Epithelial cell of proximal tubule (primary cell): ENCODE measurements around the gene GNB1. TPM values are rescaled to one million over a fixed set of nuclear protein-coding genes. Genes with fewer than 3 reads are reported as not detected.
"Not testable (repeated sequence)": the region's sequence is repeated elsewhere in the genome, so short reads cannot be mapped to it uniquely, and the experiment has no call there.

Source experiments
- DNase-seq: peaks from one replicate; pipeline ENCODE4 v3.0.0-alpha.2; 2011; ENCODE audit warnings: low read depth
- H3K4me3 ChIP-seq: 2 replicates; pipeline ENCODE4 v1.5.1; 2011; ENCODE audit warnings: low read depth, mild to moderate bottlenecking, low read length
- CTCF ChIP-seq: conservative IDR thresholded peaks from 2 replicates; pipeline ENCODE4 v1.5.1; 2012; ENCODE audit warnings: low read depth, mild to moderate bottlenecking, low read length
- total RNA-seq: library from RNA; depleted of rRNA; stranded (reverse); fragments of >200 nt; gene quantifications from 2 replicates; pipeline ENCODE4 v1.2.3, GENCODE V29; 2015

Gene GNB1
- total RNA-seq, 1 donor from 2014 or later: 200 TPM

GRCh38 chr1:1752636-1753606 is 138.0 kb downstream of the GNB1 start:
- TF ChIP-seq CTCF: no peak
- H3K4me3 ChIP-seq: no peak overlapping the region
- DNase-seq: no peak

- DNase-seq: no peak
- no peak overlapping the region for H3K4me3 ChIP-seq
- no peak for TF ChIP-seq CTCF
Observed at GRCh38 chr1:1752190-1752589, 138.7 kb downstream of the GNB1 start.

- not testable (repeated sequence) for H3K4me3 ChIP-seq, DNase-seq
Observed at GRCh38 chr1:1749941-1750340, 140.9 kb downstream of the GNB1 start.

- no peak overlapping the region for H3K4me3 ChIP-seq
- TF ChIP-seq CTCF: no peak
- DNase-seq: no peak
Observed at GRCh38 chr1:1748686-1749321, 142.1 kb downstream of the GNB1 start.

- peak overlapping the region; percentile 55 for H3K4me3 ChIP-seq
- DNase-seq: not testable (repeated sequence)
Observed at GRCh38 chr1:1746566-1746909, 144.3 kb downstream of the GNB1 start.

GRCh38 chr1:1745651-1746565 is 145.0 kb downstream of the GNB1 start:
- DNase-seq: peak; percentile 6

GRCh38 chr1:1742529-1742928 is 148.4 kb downstream of the GNB1 start:
- not testable (repeated sequence) for DNase-seq, H3K4me3 ChIP-seq

More at GRCh38 chr1:1745651-1746565, 145.0 kb downstream of the GNB1 start:
- peak overlapping the region; percentile 55 for H3K4me3 ChIP-seq

GRCh38 chr1:1741013-1741412 is 149.9 kb downstream of the GNB1 start:
- not testable (repeated sequence) for H3K4me3 ChIP-seq
- DNase-seq: peak; percentile 25

GRCh38 chr1:1738799-1739337 is 152.0 kb downstream of the GNB1 start:
- not testable (repeated sequence) for DNase-seq, H3K4me3 ChIP-seq

- not testable (repeated sequence) for H3K4me3 ChIP-seq, DNase-seq
Observed at GRCh38 chr1:1737675-1738590, 153.0 kb downstream of the GNB1 start.
